GM18858 (cell line): ENCODE measurements around the gene NSMF.
A peak's percentile ranks its signal among the peaks of the same experiment; 100 is the strongest.
"Not testable (repeated sequence)": the region's sequence is repeated elsewhere in the genome, so short reads cannot be mapped to it uniquely, and the experiment has no call there.

Experiments
- ATAC-seq: cut with Tn5 transposase; IDR thresholded peaks from one replicate; pipeline ENCODE4 v1.9.1; 2021; ENCODE audit not compliant: unreplicated experiment

The NSMF gene

GRCh38 chr9:137477778-137478612, 18.9 kb upstream of the NSMF start:
- ATAC-seq: no peak

GRCh38 chr9:137476856-137477255, 17.7 kb upstream of the NSMF start:
- ATAC-seq: no peak

- no peak for ATAC-seq
Measured at GRCh38 chr9:137475666-137476065, 16.5 kb upstream of the NSMF start.

- ATAC-seq: no peak
Measured at GRCh38 chr9:137474271-137474670, 15.1 kb upstream of the NSMF start.

GRCh38 chr9:137470785-137471184, 11.7 kb upstream of the NSMF start:
- no peak for ATAC-seq

- ATAC-seq: no peak
Measured at GRCh38 chr9:137467896-137468295, 8.8 kb upstream of the NSMF start.

GRCh38 chr9:137467161-137467581, 8.0 kb upstream of the NSMF start:
- no peak for ATAC-seq

- not testable (repeated sequence) for ATAC-seq
Measured at GRCh38 chr9:137466389-137467085, 7.4 kb upstream of the NSMF start.

- ATAC-seq: no peak
Measured at GRCh38 chr9:137465720-137466388, 6.7 kb upstream of the NSMF start.

- ATAC-seq: no peak
Measured at GRCh38 chr9:137465000-137465719, 6.0 kb upstream of the NSMF start.

GRCh38 chr9:137464291-137464999, 5.3 kb upstream of the NSMF start:
- ATAC-seq: no peak

GRCh38 chr9:137463931-137464290, 4.8 kb upstream of the NSMF start:
- ATAC-seq: no peak

GRCh38 chr9:137462986-137463930, 4.1 kb upstream of the NSMF start:
- no peak for ATAC-seq

GRCh38 chr9:137462396-137462985, 3.4 kb upstream of the NSMF start:
- no peak for ATAC-seq

- ATAC-seq: peak; percentile 39
Measured at GRCh38 chr9:137461663-137462395, 2.7 kb upstream of the NSMF start.

GRCh38 chr9:137461316-137461662, 2.2 kb upstream of the NSMF start:
- ATAC-seq: no peak

- no peak for ATAC-seq
Measured at GRCh38 chr9:137460363-137461315, 1.5 kb upstream of the NSMF start.
